Measurements from ENCODE around the gene CHIT1. TPM values are rescaled to one million over a fixed set of nuclear protein-coding genes. Genes with fewer than 3 reads are reported as not detected.

CHIT1 gene
- total and polyA plus RNA-seq, 9 of the 15 experiments (the other 6 are each of a cell fraction or from before 2014, with no cell fraction given) = not detected

GRCh38 chr1:203188686-203189232, 40.7 kb downstream of the CHIT1 start (continued):
- TF ChIP-seq BRD9 (IDR thresholded peaks at IDR 0.05; ENCODE audit: low read depth, partially characterized antibody) (no peak), STAG1 (CRISPR knock-in tag; IDR thresholded peaks at IDR 0.05; ENCODE audit: borderline replicate concordance) (no peak), RBBP5 (IDR thresholded peaks at IDR 0.05; ENCODE audit: borderline replicate concordance, insufficient read depth, low read length, poor library complexity, severe bottlenecking) (no peak), IRF2 (CRISPR knock-in tag; IDR thresholded peaks at IDR 0.05) (no peak), IRF9 (tag; IDR thresholded peaks at IDR 0.05) (no peak), NELFE (IDR thresholded peaks at IDR 0.05; ENCODE audit: insufficient read depth, insufficient read length) (no peak), NFIC (IDR thresholded peaks at IDR 0.05) (no peak), RAD51 (IDR thresholded peaks at IDR 0.05; ENCODE audit: borderline replicate concordance, low read depth) (no peak)

- no peak overlapping the region for H3K9ac ChIP-seq (ENCODE audit: insufficient read depth in 1 of 2, low read depth in 2 of 2, low read length in 2 of 2)
- no peaks in the 10 kb centered on the region for H3K36me3 ChIP-seq (ENCODE audit: control insufficient read depth, insufficient read depth, low read length)
- FAIRE-seq = no peak
- H3K4me3 ChIP-seq = no peak overlapping the region
- in situ Hi-C loops (cut with MboI) = no loop called here
- no TSS peak for BruUV-seq (replicated peaks)
- 2% methylated on average over 3 of the region's 3 CpGs for WGBS (ENCODE audit: insufficient coverage, low coverage, missing lambda C conversion rate)
- TF ChIP-seq ZNF197 (CRISPR knock-in tag; IDR thresholded peaks at IDR 0.05; ENCODE audit: low read depth) (no peak), HBP1 (CRISPR knock-in tag; IDR thresholded peaks at IDR 0.05) (no peak), PKNOX1 (IDR thresholded peaks at IDR 0.05) (peak; percentile 86)
- H3K27ac ChIP-seq (ENCODE audit: extremely low read depth, low read depth, low read length) = no peak overlapping the region
- no peaks in the 10 kb centered on the region for H3K4me1 ChIP-seq (replicated peaks in 1 of 2; ENCODE audit: control insufficient read depth in 2 of 2, insufficient read depth in 2 of 2, low read length in 2 of 2)
- peaks cover 20 to 42% of the 10 kb centered on the region in 2 experiments for H3K27me3 ChIP-seq (ENCODE audit: control insufficient read depth in 2 of 2, insufficient read depth in 2 of 2, low read length in 2 of 2)
- intact Hi-C loops (cut with micrococcal nuclease) = no loop called here
- ChIA-PET POLR2A (interaction anchor here (0.5 kb wide), 1 partner anchor 100 kb away, joined by 3 read pairs; no protein-coding TSS in a partner anchor), CTCF (ENCODE audit: low intra/inter-chr PET ratio) (no interaction called here)
- no peak for ATAC-seq
- H3K4me2 ChIP-seq (ENCODE audit: insufficient read depth, low read length) = no peak overlapping the region
- no peaks in the 10 kb centered on the region for H3K9me1 ChIP-seq (ENCODE audit: control insufficient read depth, insufficient read depth, low read length)
- no peaks in the 10 kb centered on the region for H3K79me2 ChIP-seq (ENCODE audit: control insufficient read depth, insufficient read depth, low read length)
- no peak for DNase-seq (ENCODE audit: extremely low read depth in 1 of 4, low spot score in 3 of 4)
- no peaks in the 10 kb centered on the region for H3K9me3 ChIP-seq (replicated peaks; ENCODE audit: control insufficient read depth, insufficient read depth, low read depth, low read length)
- H2AFZ ChIP-seq (ENCODE audit: low read depth, low read length) = no peak overlapping the region
- no peaks in the 10 kb centered on the region; the same call in none of the 2 replicates for H4K20me1 ChIP-seq (replicated peaks; ENCODE audit: control insufficient read depth, insufficient read depth, low read length)
These were observed 41.7 kb downstream of the CHIT1 start for GRCh38 chr1:203187689-203188264.
